GM18951 (cell line): Measurements from ENCODE around the gene THG1L.

Experiments used
- POLR2A ChIP-seq: IDR thresholded peaks from 4 replicates; pipeline ENCODE4 v1.6.1; 2011; ENCODE audit warnings: mild to moderate bottlenecking; ENCODE audit not compliant: insufficient read length, insufficient read depth; ENCODE audit errors: extremely low read depth
- in situ Hi-C: fragments of 300-500 bp; cut with MboI; formaldehyde crosslinking; loops from one replicate; pipeline ENCODE4 v1.12.0; 2022; ENCODE audit warnings: low sequenced_read_pairs, mixed read lengths, inconsistent platforms; ENCODE audit not compliant: unreplicated experiment

THG1L gene

GRCh38 chr5:157750320-157750719 lies 19.1 kb downstream of the THG1L start:
- no peak for TF ChIP-seq POLR2A
- in situ Hi-C loops: no loop called here

DNA sequence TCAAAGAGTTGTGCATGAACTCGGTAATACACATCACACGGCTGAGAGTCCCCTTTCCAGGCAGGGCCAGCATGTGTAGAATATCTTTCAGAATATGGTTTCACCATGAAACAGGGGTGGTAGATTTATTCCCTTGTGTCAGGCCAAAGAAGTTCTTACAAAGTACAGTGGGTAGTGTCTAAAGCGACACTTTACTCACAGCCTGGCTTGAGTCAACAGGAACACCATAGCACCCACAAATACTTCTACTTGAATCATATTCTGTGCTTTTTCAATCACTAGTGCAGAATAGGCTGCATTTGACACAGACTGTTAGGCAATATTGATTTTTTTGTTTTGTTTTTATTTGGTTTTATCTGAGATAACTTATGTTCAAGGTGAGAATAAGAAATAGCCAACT lies 24.9 kb downstream of the THG1L start:
- no peak for TF ChIP-seq POLR2A
- in situ Hi-C loops: no loop called here

DNA sequence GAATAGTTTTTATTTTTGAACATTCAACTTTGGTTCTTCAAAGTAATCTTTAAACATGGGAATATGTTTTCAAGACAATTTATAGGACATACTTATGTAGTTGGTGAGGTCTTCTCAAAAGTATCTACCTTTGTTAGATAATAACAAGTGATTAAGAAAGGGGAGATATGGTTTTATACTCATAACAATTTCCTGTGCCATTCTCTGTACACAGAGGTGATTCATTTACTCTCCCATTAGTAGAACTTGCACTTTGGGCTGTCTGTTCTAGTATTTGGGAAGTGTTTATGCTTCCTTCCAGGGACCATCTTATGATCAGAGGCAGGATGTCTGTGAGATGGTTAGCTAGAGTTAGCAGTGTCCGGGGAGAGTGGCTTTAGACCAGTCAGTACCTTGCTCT lies 27.5 kb downstream of the THG1L start:
- no peak for TF ChIP-seq POLR2A

GRCh38 chr5:157761690-157762621 lies 30.7 kb downstream of the THG1L start:
- TF ChIP-seq POLR2A: no peak
- in situ Hi-C loops: no loop called here

More for the DNA sequence above, 27.5 kb downstream of the THG1L start:
- in situ Hi-C loops: no loop called here

DNA sequence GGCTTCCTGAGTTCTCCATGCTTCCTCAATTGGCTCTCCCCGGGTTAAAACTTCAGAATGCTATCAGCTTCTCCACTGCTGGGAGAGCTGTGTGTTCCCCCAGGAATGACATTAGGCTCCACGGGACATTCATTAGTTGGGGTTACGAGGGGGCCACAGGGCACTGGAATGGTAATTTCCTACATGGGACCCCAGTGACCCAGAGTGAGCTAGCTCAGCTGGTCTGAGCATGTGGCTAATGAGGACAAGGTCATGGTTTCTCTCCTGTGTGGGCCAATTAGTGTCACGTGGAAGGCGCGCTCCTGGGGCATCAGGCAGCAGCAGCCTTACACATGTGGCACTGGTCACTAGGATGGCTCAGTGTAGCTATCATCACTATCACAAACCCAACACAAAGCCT lies 33.3 kb downstream of the THG1L start:
- in situ Hi-C loops: no loop called here
- no peak for TF ChIP-seq POLR2A

- in situ Hi-C loops: no loop called here
- TF ChIP-seq POLR2A: no peak
Measured at GRCh38 chr5:157766442-157766841, 35.2 kb downstream of the THG1L start.

GRCh38 chr5:157766902-157767301 lies 35.7 kb downstream of the THG1L start:
- TF ChIP-seq POLR2A: no peak
- in situ Hi-C loops: no loop called here

DNA sequence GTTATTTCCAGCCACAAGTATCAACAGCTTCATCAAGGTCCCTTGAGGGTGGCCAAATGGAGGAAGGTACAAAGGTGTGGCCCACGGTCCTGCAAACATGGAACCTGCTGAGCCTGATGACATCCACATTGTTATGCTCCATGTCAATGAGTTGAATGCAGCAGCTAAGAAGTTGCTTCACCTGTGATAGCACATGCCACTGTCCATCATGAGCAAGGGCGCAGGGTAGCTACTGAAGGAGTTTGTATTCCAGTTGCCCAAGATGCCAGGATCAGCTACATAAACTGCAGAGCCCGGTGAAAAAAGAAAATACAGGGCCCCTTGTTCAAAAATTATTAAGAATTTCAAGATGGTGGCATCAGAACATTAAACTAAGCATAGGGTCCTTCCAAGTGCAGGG lies 36.5 kb downstream of the THG1L start:
- in situ Hi-C loops: no loop called here
- no peak for TF ChIP-seq POLR2A

- TF ChIP-seq POLR2A: no peak
- in situ Hi-C loops: no loop called here
Measured at GRCh38 chr5:157770665-157771064, 39.4 kb downstream of the THG1L start.

GRCh38 chr5:157772127-157772526 lies 40.9 kb downstream of the THG1L start:
- in situ Hi-C loops: no loop called here
- TF ChIP-seq POLR2A: no peak

DNA sequence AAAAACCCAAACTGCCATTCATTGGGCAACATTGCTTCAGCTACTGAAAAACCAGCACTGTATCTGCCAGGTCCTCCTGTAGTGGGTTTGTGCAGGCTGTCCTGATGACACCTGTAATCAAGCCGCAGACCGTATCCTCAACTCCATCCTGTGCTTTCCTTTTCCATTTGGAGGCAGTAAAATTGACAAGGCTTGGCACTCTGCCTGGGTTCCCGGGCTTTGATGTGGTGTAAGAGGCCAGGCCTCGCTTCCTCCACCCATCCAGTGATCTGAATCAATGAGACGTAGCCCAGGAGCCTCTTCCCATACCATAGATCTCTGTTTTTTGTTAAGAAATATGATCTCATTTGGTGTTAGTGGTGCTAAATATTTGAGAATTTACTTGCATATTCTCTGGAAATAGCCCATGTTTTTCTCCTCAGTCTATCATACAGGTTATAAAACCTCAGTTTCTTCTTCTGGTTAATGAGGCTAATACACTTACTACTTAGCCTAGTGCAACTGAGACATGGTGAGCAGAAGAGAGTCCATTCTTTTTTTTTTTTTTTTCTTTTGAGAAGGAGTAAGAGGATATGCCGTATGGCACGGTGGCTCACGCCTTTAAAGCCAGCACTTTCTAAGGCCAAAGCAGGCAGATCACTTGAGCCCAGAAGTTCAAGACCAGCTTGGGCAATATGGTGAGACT lies 47.0 kb downstream of the THG1L start:
- in situ Hi-C loops: no loop called here

DNA sequence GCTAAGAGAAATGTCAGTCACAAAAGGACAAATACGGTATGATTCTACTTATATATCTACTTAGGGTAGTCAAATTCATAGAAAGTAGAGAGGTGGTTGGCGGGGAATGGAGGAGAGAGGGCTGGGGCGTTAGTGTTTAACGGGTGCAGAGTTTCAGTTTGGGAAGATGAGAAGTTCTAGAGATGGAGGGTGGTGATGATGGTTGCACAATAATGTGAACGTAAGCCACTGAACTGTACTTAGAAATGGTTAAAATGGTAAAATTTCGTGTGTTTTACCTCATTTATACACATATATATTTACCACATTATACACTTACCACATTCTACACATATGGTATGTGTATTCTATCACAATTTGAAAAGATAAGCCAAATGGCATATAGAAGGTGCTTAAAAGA lies 48.0 kb downstream of the THG1L start:
- in situ Hi-C loops: no loop called here

More for the DNA sequence above, 47.0 kb downstream of the THG1L start:
- TF ChIP-seq POLR2A: no peak

DNA sequence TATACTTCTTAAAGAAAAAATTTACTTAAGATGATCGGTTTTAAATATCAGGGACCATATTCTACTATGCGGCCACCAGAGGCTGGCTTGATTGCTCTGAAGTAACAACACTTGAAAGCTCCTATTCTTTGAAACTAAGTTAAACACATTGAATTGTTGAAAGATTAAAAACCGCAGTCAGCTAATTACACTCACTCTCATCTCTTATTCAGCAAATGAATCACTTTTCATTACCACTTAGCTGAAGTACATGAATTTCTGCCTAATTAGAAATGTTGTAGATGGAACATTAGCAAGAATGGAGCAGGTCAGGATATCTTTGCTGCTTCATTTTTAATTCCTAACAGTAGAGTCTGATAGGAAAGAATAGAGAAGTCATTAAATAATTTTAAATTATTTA lies 54.6 kb downstream of the THG1L start:
- in situ Hi-C loops: no loop called here
- no peak for TF ChIP-seq POLR2A

More for the DNA sequence above, 48.0 kb downstream of the THG1L start:
- no peak for TF ChIP-seq POLR2A
